IPS-18c (cell line): ENCODE results near the gene STXBP1.
A peak's percentile ranks its signal among the peaks of the same experiment; 100 is the strongest.

Experiments used
- H3K4me3 ChIP-seq: 2 replicates; pipeline ENCODE4 v1.7.0; 2013; ENCODE audit warnings: low read depth, mild to moderate bottlenecking, low read length, moderate library complexity; ENCODE audit not compliant: insufficient read depth
- H3K9me3 ChIP-seq: one replicate; pipeline ENCODE4 v1.6.1; 2013; ENCODE audit warnings: mild to moderate bottlenecking, low read length, moderate library complexity; ENCODE audit not compliant: control insufficient read depth, insufficient read depth

STXBP1 gene

GRCh38 chr9:127611899-127612790 lies at the start of gene STXBP1:
Gene STXBP1, plus strand, starts transcription at chr9:127612277. Its CDS starts 127 bp downstream, at chr9:127612404.
- Histone ChIP-seq H3K9me3 (peaks cover 4% of the 10 kb centered on the region), H3K4me3 (peak within 1 kb of the TSS; percentile 78)

GRCh38 chr9:127562279-127562796 lies 49.7 kb upstream of the STXBP1 start:
- Histone ChIP-seq H3K9me3 (no peaks in the 10 kb centered on the region), H3K4me3 (no peak overlapping the region)

GRCh38 chr9:127562841-127563401 lies 49.2 kb upstream of the STXBP1 start:
- H3K4me3 ChIP-seq = no peak overlapping the region; the same call in 1 of the 2 replicates

GRCh38 chr9:127563579-127563978 lies 48.5 kb upstream of the STXBP1 start:
- Histone ChIP-seq H3K4me3 (no peak overlapping the region), H3K9me3 (no peaks in the 10 kb centered on the region)

More at GRCh38 chr9:127562841-127563401, 49.2 kb upstream of the STXBP1 start:
- no peaks in the 10 kb centered on the region for H3K9me3 ChIP-seq

GRCh38 chr9:127565231-127565630 lies 46.8 kb upstream of the STXBP1 start:
- Histone ChIP-seq H3K9me3 (no peaks in the 10 kb centered on the region), H3K4me3 (no peak overlapping the region)

GRCh38 chr9:127566351-127567001 lies 45.6 kb upstream of the STXBP1 start:
- H3K4me3 ChIP-seq = 0 out of 2 replicates have a peak overlapping the region, but pooled peaks have one; percentile 76
- no peaks in the 10 kb centered on the region for H3K9me3 ChIP-seq

GRCh38 chr9:127567035-127567729 lies 44.9 kb upstream of the STXBP1 start:
- H3K4me3 ChIP-seq = peak overlapping the region; percentile 76
- H3K9me3 ChIP-seq = no peaks in the 10 kb centered on the region

- Histone ChIP-seq H3K4me3 (peak overlapping the region; percentile 76), H3K9me3 (no peaks in the 10 kb centered on the region)
Measured at GRCh38 chr9:127567730-127568617, 44.1 kb upstream of the STXBP1 start.

- H3K4me3 ChIP-seq = peak overlapping the region; percentile 76
- H3K9me3 ChIP-seq = no peaks in the 10 kb centered on the region
Measured at GRCh38 chr9:127568618-127568970, 43.5 kb upstream of the STXBP1 start.

- H3K4me3 ChIP-seq = peak overlapping the region; percentile 76
- H3K9me3 ChIP-seq = no peaks in the 10 kb centered on the region
Measured at GRCh38 chr9:127568971-127569885, 42.8 kb upstream of the STXBP1 start.

- Histone ChIP-seq H3K9me3 (no peaks in the 10 kb centered on the region), H3K4me3 (peak overlapping the region; percentile 61; the same call in 1 of the 2 replicates)
Measured at GRCh38 chr9:127569886-127570401, 42.1 kb upstream of the STXBP1 start.

- no peak overlapping the region for H3K4me3 ChIP-seq
- H3K9me3 ChIP-seq = no peaks in the 10 kb centered on the region
Measured at GRCh38 chr9:127570533-127571111, 41.5 kb upstream of the STXBP1 start.

GRCh38 chr9:127571971-127572370 lies 40.1 kb upstream of the STXBP1 start:
- no peaks in the 10 kb centered on the region for H3K9me3 ChIP-seq

GRCh38 chr9:127572961-127573721 lies 38.9 kb upstream of the STXBP1 start:
- H3K4me3 ChIP-seq = no peak overlapping the region
- H3K9me3 ChIP-seq = no peaks in the 10 kb centered on the region

More at GRCh38 chr9:127571971-127572370, 40.1 kb upstream of the STXBP1 start:
- no peak overlapping the region for H3K4me3 ChIP-seq
